Liver (tissue), 9 donors: ENCODE measurements around the gene ADAMTS2. TPM values are rescaled to one million over a fixed set of nuclear protein-coding genes. Genes with fewer than 3 reads are reported as not detected.
A peak's percentile ranks its signal among the peaks of the same experiment; 100 is the strongest.

ENCODE experiments used
- DNase-seq: peaks from one replicate; pipeline ENCODE4 v3.0.0-alpha.2; 2017; ENCODE audit warnings: low spot score
- H3K27ac ChIP-seq, 2 donors: one replicate each; pipeline ENCODE4 v1.7.0; 2013; ENCODE audit warnings: inconsistent platforms in 2 of 2, low read length in 2 of 2, control low read depth in 1 of 2, low read depth in 1 of 2, mild to moderate bottlenecking in 1 of 2
- H3K27me3 ChIP-seq, 4 donors: one replicate each; pipeline versions ENCODE4 v1.6.1 to v1.7.0; 2013; ENCODE audit warnings: low read length in 3 of 4, inconsistent platforms in 1 of 4, mild to moderate bottlenecking in 1 of 4, moderate library complexity in 1 of 4; ENCODE audit not compliant: control insufficient read depth in 4 of 4, insufficient read depth in 4 of 4
- H3K36me3 ChIP-seq, 4 donors: one replicate each; pipeline versions ENCODE4 v1.6.1 to v1.7.0; 2013; ENCODE audit warnings: low read length in 3 of 4, mild to moderate bottlenecking in 3 of 4, low read depth in 1 of 4, moderate library complexity in 1 of 4; ENCODE audit not compliant: control insufficient read depth in 4 of 4, insufficient read depth in 3 of 4
- H3K4me1 ChIP-seq, 4 donors: one replicate each; pipeline versions ENCODE4 v1.6.1 to v1.7.0; 2013; ENCODE audit warnings: low read length in 3 of 4, mild to moderate bottlenecking in 3 of 4, moderate library complexity in 1 of 4; ENCODE audit not compliant: control insufficient read depth in 4 of 4, insufficient read depth in 4 of 4
- H3K4me3 ChIP-seq, 3 donors: one replicate each; pipeline versions ENCODE4 v1.6.1 to v1.7.0; 2013; ENCODE audit warnings: low read length in 3 of 3, control low read depth in 1 of 3, low read depth in 1 of 3, mild to moderate bottlenecking in 1 of 3
- H3K9ac ChIP-seq, 2 donors: one replicate each; pipeline ENCODE4 v1.7.0; 2013; ENCODE audit warnings: low read length in 2 of 2, mild to moderate bottlenecking in 2 of 2, moderate library complexity in 2 of 2, control low read depth in 1 of 2, low read depth in 1 of 2
- H3K9me3 ChIP-seq, 4 donors: one replicate each; pipeline versions ENCODE4 v1.6.1 to v1.7.0; 2013; ENCODE audit warnings: low read length in 3 of 4; ENCODE audit not compliant: control insufficient read depth in 4 of 4
- FOXA1 ChIP-seq: IDR thresholded peaks from 2 replicates; pipeline ENCODE4 v1.6.1; 2016; ENCODE audit warnings: antibody characterized with exemption
- GABPA ChIP-seq, 2 donors: IDR thresholded peaks in 1 of 2; conservative IDR thresholded peaks in 1 of 2; 2 replicates each; pipeline ENCODE4 v1.6.1; 2016; ENCODE audit warnings: antibody characterized with exemption in 2 of 2, mild to moderate bottlenecking in 1 of 2, moderate library complexity in 1 of 2
- HNF4G ChIP-seq: IDR thresholded peaks from 2 replicates; pipeline ENCODE4 v1.6.1; 2016; ENCODE audit warnings: antibody characterized with exemption
- JUND ChIP-seq, 2 donors: IDR thresholded peaks; 2 replicates each; pipeline ENCODE4 v1.6.1; 2016; ENCODE audit warnings: antibody characterized with exemption in 2 of 2
- MAX ChIP-seq: IDR thresholded peaks from 2 replicates; pipeline ENCODE4 v1.6.1; 2016; ENCODE audit warnings: antibody characterized with exemption
- NR2F2 ChIP-seq: IDR thresholded peaks from 2 replicates; pipeline ENCODE4 v1.6.1; 2016; ENCODE audit warnings: antibody characterized with exemption
- REST ChIP-seq: IDR thresholded peaks from 2 replicates; pipeline ENCODE4 v1.6.1; 2016; ENCODE audit warnings: antibody characterized with exemption, mild to moderate bottlenecking
- RXRA ChIP-seq, 2 donors: IDR thresholded peaks; 2 replicates each; pipeline ENCODE4 v1.6.1; 2017 to 2018; ENCODE audit warnings: antibody characterized with exemption in 2 of 2, mild to moderate bottlenecking in 1 of 2
- SP1 ChIP-seq: IDR thresholded peaks from 2 replicates; pipeline ENCODE4 v1.6.1; 2018; ENCODE audit warnings: antibody characterized with exemption, mild to moderate bottlenecking
- YY1 ChIP-seq: IDR thresholded peaks from 2 replicates; pipeline ENCODE4 v1.6.1; 2016; ENCODE audit warnings: antibody characterized with exemption, mild to moderate bottlenecking
- ZBTB33 ChIP-seq: IDR thresholded peaks from 2 replicates; pipeline ENCODE4 v1.6.1; 2016; ENCODE audit warnings: antibody characterized with exemption
- WGBS: extraction: QIAGEN DNeasy Blood & Tissue Kit; methylation state at CpG from one replicate; pipeline ENCODE4 v1.1.7; 2013; 5-methylcytosine and 5-hydroxymethylcytosine counted together
- polyA plus RNA-seq, 2 donors: library from polyadenylated mRNA; stranded (reverse) in 1 of 2; unstranded in 1 of 2; fragments of 200-250 nt in 1 of 2; fragments of >200 nt in 1 of 2; fragmentation: Nextera tagmentation in 1 of 2; extraction: Ambion mirVana in 1 of 2; gene quantifications; one replicate each; pipeline versions ENCODE4 v1.2.1 to v1.2.3, GENCODE V29; 2013 to 2015
- total RNA-seq, 2 donors: library from RNA; depleted of rRNA; stranded (reverse); fragments of >200 nt; gene quantifications; one replicate each; pipeline ENCODE4 v1.2.3, GENCODE V29; 2014
- TF ChIP-seq, protein P1 (sequence below): IDR thresholded peaks from 2 replicates; pipeline ENCODE4 v1.6.1; 2016; ENCODE audit warnings: antibody characterized with exemption
- donor health status: healthy.
- donor health status: healthy.
- donor health status: healthy.
- donor health status: healthy.
- donor health status: healthy.

ADAMTS2 gene
- total and polyA plus RNA-seq, 4 donors: 2.7 to 24.3 (median 12.0) TPM

DNA sequence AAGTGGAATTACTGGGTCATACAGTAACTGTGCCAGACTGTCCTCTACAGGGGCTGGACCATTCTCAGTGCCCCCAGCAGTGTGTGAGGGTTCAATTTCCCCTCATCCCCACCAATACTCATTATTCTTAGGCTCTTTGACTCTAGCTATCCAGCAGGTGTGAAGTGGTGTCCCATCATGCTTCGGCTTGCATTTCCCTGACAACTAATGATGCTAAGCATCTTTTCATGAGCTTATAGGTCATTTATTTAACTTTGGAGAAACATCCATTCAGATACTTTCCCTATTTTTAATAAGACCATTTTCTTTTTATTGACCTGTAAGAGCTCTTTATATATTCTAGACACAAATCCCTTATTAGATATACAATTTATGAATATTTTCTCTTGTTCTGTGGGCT is 63.6 kb downstream of the ADAMTS2 start (continued):
- TF ChIP-seq ZBTB33 (no peak), YY1 (no peak), HNF4G (no peak), NR2F2 (no peak), JUND (IDR thresholded peaks at IDR 0.05) (no peak)

GRCh38 chr5:179280095-179280490 is 65.2 kb downstream of the ADAMTS2 start:
- Histone ChIP-seq H3K4me3 (no peak overlapping the region), H3K9me3 (no peaks in the 10 kb centered on the region), H3K36me3 (no peaks in the 10 kb centered on the region), H3K4me1 (no peaks in the 10 kb centered on the region), H3K27me3 (no peaks in the 10 kb centered on the region), H3K27ac (peak overlapping the region; percentile 18 to 48), H3K9ac (no peak overlapping the region)
- DNase-seq: no peak
- TF ChIP-seq RXRA (IDR thresholded peaks at IDR 0.05): no peak
- WGBS: 93% methylated on average over 8 of the region's 8 CpGs

DNA sequence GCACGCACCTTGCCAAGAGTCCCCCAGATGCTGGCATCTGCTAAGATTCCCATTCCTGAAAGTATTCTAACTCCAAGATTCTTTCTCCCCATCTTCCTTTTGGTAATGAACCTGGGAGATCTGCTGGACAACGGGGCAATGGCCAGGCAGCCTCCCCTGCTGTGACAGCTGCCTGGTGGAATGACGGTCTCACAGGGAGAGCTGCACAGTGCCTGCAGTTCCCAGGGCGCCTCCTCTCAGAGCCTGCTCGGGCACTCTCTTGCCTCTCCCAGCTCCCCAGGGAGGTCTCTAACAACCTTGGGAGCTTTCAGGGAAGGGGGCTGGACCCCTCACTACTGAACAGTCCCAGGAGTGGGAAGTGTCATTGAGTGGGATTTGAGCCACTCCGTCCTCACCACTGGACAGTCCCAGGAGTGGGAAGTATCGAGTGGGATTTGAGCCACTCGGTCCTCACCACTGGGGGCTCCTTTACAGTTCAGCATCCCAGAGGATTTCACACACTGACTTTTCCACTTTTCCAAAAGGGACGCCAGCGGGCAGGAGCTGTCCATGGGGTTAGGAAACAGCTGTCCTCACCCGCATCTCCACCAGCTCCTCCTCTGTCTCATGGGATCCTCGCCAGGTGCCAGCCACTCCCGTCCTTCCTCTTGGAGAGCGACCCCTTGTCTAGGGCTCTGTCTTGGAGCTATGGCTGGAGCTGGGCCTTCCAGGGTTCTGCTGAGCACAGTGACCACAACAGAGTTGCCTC is 65.7 kb downstream of the ADAMTS2 start:
- DNase-seq: no peak
- H3K27ac ChIP-seq: peak overlapping the region; percentile 18 to 48

More for the DNA sequence above, 65.7 kb downstream of the ADAMTS2 start:
- 75% methylated on average over 14 of the region's 14 CpGs for WGBS
- TF ChIP-seq REST (no peak), NR2F2 (no peak), JUND (IDR thresholded peaks at IDR 0.05) (no peak), RXRA (IDR thresholded peaks at IDR 0.05) (no peak), GABPA (IDR thresholded peaks at IDR 0.05 in 1 of 2, conservative IDR thresholded peaks at IDR 0.05 in 1 of 2) (no peak), YY1 (no peak), FOXA1 (no peak), MAX (no peak), HNF4G (no peak), SP1 (no peak)
- TF ChIP-seq, protein P1, sequence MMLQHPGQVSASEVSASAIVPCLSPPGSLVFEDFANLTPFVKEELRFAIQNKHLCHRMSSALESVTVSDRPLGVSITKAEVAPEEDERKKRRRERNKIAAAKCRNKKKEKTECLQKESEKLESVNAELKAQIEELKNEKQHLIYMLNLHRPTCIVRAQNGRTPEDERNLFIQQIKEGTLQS: no peak
- H3K4me1 ChIP-seq: no peaks in the 10 kb centered on the region
- H3K36me3 ChIP-seq: no peaks in the 10 kb centered on the region
- H3K27me3 ChIP-seq: no peaks in the 10 kb centered on the region
- H3K4me3 ChIP-seq: no peak overlapping the region
- no peak overlapping the region for H3K9ac ChIP-seq
- H3K9me3 ChIP-seq: no peaks in the 10 kb centered on the region
